Ramos (cell line): ENCODE data around the gene MIF4GD.

Source experiments
- in situ Hi-C: fragments of 300-500 bp; cut with MboI; formaldehyde crosslinking; loops from one replicate; pipeline ENCODE4 v1.14.3; 2022; ENCODE audit warnings: low sequenced_read_pairs; ENCODE audit not compliant: unreplicated experiment

MIF4GD gene

DNA sequence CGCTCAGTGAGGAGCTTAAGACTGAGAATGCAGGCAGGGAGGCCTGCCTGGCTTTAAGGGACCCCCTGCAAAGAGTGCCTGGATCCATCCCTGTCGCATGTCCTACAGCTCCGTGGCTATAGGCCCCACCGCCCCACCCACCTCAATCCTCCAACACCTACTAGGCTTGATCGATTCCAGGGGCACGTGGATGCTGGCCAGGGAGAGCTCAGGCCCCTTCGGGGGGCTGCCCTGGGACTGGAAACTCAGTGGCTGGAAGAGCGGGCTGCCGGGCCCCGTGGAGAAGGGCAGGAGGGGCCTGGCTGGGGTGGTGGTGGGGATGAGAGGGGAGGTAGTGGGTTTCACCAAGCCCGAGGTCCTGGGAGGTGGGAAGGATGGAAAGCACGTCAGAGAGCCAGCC lies 31.8 kb downstream of the MIF4GD start:
- in situ Hi-C loops = no loop called here

DNA sequence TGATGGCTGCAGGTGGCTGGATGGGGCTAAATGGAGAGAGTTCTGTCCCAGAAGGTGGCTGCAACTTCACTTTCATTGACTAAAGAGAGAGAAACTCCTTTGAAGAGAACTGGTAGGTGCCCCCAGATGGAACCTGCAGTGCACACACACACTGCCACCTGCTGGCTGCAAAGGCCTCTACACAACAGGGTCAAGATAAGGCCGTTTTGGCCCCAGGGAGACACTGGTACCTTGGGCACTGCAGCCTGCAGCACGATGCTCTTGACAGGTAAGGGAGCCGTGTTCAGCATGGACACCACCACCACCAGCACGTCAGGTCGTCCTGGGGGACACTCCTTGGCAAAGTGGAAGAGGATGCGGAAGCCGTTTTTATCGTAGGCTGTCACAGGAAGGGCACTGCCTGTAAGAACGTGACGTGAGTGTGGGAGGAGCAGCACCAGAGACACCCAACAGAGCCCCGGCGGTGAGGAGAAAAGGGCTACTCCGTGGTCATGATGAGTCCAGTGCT lies 32.3 kb downstream of the MIF4GD start:
- in situ Hi-C loops = no loop called here

GRCh38 chr17:75238020-75238580 lies 32.9 kb downstream of the MIF4GD start:
- in situ Hi-C loops = no loop called here

- in situ Hi-C loops = no loop called here
Measured at GRCh38 chr17:75237100-75238014, 33.7 kb downstream of the MIF4GD start.

DNA sequence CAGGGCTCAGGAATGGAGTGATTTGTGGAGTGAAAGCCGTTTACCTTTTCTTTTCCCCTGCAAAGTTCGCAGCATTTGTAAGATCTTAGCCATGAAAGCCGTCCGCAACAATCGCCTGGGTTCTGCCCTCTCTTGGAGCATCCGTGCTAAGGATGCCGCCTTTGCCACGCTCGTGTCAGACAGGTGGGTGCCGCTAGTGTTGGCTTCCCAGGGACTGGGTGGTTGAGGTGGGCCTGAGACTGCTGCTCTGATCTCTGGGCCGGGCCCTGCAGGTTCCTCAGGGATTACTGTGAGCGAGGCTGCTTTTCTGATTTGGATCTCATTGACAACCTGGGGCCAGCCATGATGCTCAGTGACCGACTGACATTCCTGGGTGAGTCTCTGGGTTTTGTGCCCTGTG lies 38.2 kb downstream of the MIF4GD start:
- in situ Hi-C loops = no loop called here

DNA sequence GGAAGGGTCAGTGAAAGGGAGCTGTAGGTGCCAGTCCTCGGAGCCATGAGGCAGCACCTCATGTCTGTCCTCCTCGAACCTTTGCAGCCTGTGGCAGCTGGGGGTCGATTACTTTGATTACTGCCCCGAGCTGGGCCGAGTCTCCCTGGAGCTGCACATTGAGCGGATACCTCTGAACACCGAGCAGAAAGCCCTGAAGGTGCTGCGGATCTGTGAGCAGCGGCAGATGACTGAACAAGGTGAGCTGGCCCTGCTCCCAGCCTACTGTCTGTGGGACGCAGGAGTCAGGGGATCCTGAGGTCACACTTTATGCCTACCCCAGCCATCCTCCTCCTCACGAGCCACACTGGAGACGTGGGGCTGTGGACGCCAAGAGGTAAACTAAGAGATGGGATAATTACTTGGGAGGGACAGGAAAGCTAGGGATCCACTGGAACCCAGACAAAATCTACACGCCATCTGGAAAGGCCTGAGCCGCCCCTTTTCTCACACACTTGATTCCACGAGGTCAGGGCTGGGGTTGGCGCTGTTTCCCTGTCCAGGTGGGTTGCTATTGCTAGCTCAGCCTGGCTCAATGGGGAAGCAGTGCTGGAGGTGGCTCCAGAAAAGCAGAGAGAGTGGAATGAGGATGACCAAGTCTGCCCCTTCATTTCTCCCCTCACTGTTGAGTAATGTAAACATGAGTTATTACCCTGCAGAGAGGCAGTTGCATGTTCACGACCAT lies 39.1 kb downstream of the MIF4GD start:
- in situ Hi-C loops = no loop called here

DNA sequence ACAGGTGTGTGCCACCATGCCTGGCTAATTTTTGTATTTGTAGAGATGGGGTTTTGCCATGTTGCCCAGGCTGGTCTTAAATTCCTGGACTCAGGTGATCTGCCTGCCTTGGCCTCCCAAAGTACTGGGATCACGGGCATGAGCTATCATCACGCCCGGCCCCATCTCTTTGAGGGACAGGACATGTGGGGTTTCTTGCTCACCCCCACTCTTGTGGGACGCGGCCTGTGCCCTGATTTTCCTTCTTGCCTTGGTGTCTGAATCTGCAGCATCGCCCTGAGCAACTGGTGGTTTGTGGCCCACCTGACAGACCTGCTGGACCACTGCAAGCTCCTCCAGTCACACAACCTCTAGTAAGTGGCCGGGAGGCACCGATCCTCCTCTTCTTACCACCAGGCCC lies 40.0 kb downstream of the MIF4GD start:
- in situ Hi-C loops = no loop called here

DNA sequence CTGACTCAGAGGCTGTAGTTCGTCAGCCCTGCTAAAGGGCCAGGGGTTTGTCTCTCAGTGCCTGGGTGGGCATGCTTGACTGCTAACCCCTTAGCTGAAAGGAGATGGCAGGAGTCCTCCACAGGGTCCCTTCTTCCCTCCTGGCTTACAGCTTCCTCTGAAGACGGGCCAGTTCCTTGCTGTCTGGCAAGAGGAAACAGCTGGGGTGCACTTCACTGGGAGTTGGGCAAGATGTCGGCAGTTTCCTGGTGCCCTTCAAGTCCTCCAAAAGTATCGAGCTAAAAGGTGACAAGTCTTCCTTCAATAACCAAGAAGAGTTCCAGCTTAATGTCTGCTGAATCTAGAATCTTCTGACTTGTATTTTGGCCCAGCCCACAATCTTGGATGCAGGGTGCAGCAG lies 42.2 kb downstream of the MIF4GD start:
- in situ Hi-C loops = no loop called here

- in situ Hi-C loops = no loop called here
Measured at GRCh38 chr17:75228305-75228704, 42.7 kb downstream of the MIF4GD start.

GRCh38 chr17:75227729-75228128 lies 43.3 kb downstream of the MIF4GD start:
- in situ Hi-C loops = no loop called here

DNA sequence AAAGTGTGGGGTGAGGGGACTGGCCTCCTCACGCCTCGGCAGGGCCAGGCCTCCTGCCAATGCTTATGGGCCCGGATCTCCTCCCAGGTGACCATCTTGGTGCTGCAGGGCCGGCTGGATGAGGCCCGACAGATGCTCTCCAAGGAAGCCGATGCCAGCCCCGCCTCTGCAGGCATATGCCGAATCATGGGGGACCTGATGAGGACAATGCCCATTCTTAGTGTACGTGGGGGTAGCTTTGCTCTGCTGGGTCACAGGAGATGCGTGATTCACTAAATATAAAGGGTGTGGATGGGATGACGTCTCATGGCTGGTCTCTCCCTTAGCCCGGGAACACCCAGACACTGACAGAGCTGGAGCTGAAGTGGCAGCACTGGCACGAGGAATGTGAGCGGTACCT lies 46.0 kb downstream of the MIF4GD start:
- in situ Hi-C loops = no loop called here

DNA sequence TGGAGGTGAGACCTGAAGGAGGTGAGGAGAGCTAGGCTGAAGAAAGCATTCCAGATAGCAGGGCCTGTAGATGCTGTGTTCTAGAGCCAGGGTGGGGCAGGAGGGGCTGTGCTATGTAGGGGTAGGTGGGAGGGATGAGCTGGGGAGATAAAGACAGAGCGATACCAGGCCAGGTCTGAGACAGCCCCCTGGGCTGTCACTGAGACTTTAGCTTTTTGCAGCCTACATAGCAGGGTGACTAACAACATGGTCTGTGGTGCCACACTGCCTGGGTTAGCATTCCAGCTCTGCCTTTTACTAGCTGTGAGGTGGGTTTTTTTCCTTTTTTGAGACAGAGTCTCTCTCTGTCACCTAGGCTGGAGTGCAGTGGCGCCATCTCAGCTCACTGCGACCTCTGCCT lies 51.2 kb downstream of the MIF4GD start:
- in situ Hi-C loops = no loop called here

- in situ Hi-C loops = no loop called here
Measured at GRCh38 chr17:75218131-75218530, 52.9 kb downstream of the MIF4GD start.
